ENCODE data around the gene HTR5A.

HTR5A gene

GRCh38 chr7:155115288-155115687 lies 45.2 kb downstream of the HTR5A start:
- no peak for DNase-seq (ENCODE audit: low read depth)
- TF ChIP-seq, protein P1, sequence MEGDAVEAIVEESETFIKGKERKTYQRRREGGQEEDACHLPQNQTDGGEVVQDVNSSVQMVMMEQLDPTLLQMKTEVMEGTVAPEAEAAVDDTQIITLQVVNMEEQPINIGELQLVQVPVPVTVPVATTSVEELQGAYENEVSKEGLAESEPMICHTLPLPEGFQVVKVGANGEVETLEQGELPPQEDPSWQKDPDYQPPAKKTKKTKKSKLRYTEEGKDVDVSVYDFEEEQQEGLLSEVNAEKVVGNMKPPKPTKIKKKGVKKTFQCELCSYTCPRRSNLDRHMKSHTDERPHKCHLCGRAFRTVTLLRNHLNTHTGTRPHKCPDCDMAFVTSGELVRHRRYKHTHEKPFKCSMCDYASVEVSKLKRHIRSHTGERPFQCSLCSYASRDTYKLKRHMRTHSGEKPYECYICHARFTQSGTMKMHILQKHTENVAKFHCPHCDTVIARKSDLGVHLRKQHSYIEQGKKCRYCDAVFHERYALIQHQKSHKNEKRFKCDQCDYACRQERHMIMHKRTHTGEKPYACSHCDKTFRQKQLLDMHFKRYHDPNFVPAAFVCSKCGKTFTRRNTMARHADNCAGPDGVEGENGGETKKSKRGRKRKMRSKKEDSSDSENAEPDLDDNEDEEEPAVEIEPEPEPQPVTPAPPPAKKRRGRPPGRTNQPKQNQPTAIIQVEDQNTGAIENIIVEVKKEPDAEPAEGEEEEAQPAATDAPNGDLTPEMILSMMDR (conservative IDR thresholded peaks at IDR 0.05; ENCODE audit: control insufficient read depth, insufficient read depth, low read depth, low read length): no peak
- no peak overlapping the region for H3K4me3 ChIP-seq (ENCODE audit: control insufficient read depth, low read depth, low read length)

GRCh38 chr7:155119801-155120382 lies 49.8 kb downstream of the HTR5A start:
- DNase-seq (ENCODE audit: low read depth): no peak
- TF ChIP-seq, protein P1 (conservative IDR thresholded peaks at IDR 0.05; ENCODE audit: control insufficient read depth, insufficient read depth, low read depth, low read length): no peak
- no peak overlapping the region for H3K4me3 ChIP-seq (ENCODE audit: control insufficient read depth, low read depth, low read length)

- TF ChIP-seq, protein P1 (conservative IDR thresholded peaks at IDR 0.05; ENCODE audit: control insufficient read depth, insufficient read depth, low read depth, low read length): no peak
- no peak overlapping the region for H3K4me3 ChIP-seq (ENCODE audit: control insufficient read depth, low read depth, low read length)
- no peak for DNase-seq (ENCODE audit: low read depth)
Measured at GRCh38 chr7:155120460-155120859, 50.3 kb downstream of the HTR5A start.

DNA sequence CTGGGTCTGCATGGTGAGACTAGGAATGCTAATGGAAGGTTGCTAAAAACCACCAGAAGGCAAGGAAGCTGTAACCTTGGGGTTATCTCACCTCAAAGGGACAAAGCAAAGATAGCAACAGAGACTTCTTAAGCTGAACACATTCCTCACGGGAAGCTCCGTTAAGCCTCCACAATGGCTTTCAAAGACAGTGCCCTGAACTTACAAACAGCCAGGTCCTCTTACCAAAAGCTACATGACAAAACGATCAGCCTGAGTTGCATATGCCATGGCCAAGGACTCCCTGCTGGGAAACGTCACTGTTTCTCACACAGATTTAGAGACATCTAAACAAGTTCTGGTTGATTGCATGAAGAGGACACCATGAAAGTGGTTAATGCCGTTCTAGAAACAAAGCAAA lies 52.7 kb downstream of the HTR5A start:
- TF ChIP-seq, protein P1 (conservative IDR thresholded peaks at IDR 0.05; ENCODE audit: control insufficient read depth, insufficient read depth, low read depth, low read length): no peak
- no peak overlapping the region for H3K4me3 ChIP-seq (ENCODE audit: control insufficient read depth, low read depth, low read length)
- DNase-seq (ENCODE audit: low read depth): no peak

DNA sequence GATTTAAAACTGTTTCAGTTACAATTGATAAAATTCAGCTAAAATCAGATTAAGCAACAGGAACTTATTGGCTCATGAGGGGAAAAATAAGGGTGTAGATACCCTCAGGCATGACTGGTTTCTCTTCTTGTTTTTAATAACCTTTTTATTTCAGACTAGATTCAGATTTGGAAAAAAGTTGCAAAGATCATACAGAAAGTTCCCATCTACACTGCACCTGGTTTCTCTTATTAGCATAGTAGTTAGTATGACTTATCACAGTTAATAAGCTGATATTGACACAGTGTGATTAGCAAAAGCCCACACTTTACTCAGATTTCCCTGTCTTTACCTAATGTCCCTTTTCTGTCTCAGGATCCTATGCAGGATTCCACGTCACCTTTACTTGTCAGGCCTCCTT lies 53.3 kb downstream of the HTR5A start:
- no peak for DNase-seq (ENCODE audit: low read depth)

GRCh38 chr7:155124706-155125105 lies 54.6 kb downstream of the HTR5A start:
- TF ChIP-seq, protein P1 (conservative IDR thresholded peaks at IDR 0.05; ENCODE audit: control insufficient read depth, insufficient read depth, low read depth, low read length): no peak
- no peak overlapping the region for H3K4me3 ChIP-seq (ENCODE audit: control insufficient read depth, low read depth, low read length)
- no peak for DNase-seq (ENCODE audit: low read depth)

More for the DNA sequence above, 53.3 kb downstream of the HTR5A start:
- no peak overlapping the region for H3K4me3 ChIP-seq (ENCODE audit: control insufficient read depth, low read depth, low read length)
- TF ChIP-seq, protein P1 (conservative IDR thresholded peaks at IDR 0.05; ENCODE audit: control insufficient read depth, insufficient read depth, low read depth, low read length): no peak

GRCh38 chr7:155129186-155129585 lies 59.1 kb downstream of the HTR5A start:
- DNase-seq (ENCODE audit: low read depth): no peak
- TF ChIP-seq, protein P1 (conservative IDR thresholded peaks at IDR 0.05; ENCODE audit: control insufficient read depth, insufficient read depth, low read depth, low read length): no peak
- no peak overlapping the region for H3K4me3 ChIP-seq (ENCODE audit: control insufficient read depth, low read depth, low read length)

Data from fibroblast of mammary gland (primary cell).